IMR-90 (cell line): ENCODE results near the gene HS2ST1. TPM values are rescaled to one million over a fixed set of nuclear protein-coding genes. Genes with fewer than 3 reads are reported as not detected.

ENCODE experiments used
- ATAC-seq: fragments of 200-7000 bp; cut with Tn5 transposase; 2 replicates; pipeline ENCODE4 v1.9.1; 2020; ENCODE audit warnings: low read depth, mild to moderate bottlenecking, moderate library complexity
- BruUV-seq: library from RNA; stranded (reverse); fragments of 400-500 nt; replicated peaks from 2 replicates; lab custom pipeline; 2021; lab: Mats Ljungman, UMichigan
- CTCF ChIA-PET: fragments of 300-600 bp; formaldehyde crosslinking; extraction: SDS; loops from one replicate; lab custom pipeline; 2021; ENCODE audit warnings: antibody characterized with exemption; lab: Yijun Ruan, JAX
- POLR2A ChIA-PET: fragments of 300-600 bp; sonication (Branson Sonifier 250); formaldehyde crosslinking; loops from one replicate; lab custom pipeline; 2022; ENCODE audit warnings: antibody characterized with exemption; ENCODE audit not compliant: unreplicated experiment; lab: Charles Lee
- DNase-seq: peaks from one replicate; pipeline ENCODE4 v3.0.0; 2013
- H2AFZ ChIP-seq: replicated peaks from 2 replicates; pipeline ENCODE3; 2013; ENCODE audit warnings: low read length, mild to moderate bottlenecking; ENCODE audit not compliant: poor library complexity
- H2AK5ac ChIP-seq: 2 replicates; pipeline ENCODE4 v1.6.1; 2013; ENCODE audit warnings: low read depth, low read length, inconsistent platforms
- H2AK9ac ChIP-seq: replicated peaks from 2 replicates; pipeline ENCODE3; 2013; ENCODE audit warnings: mild to moderate bottlenecking, low read depth, low read length, moderate library complexity; ENCODE audit not compliant: poor library complexity
- H2BK120ac ChIP-seq: 2 replicates; pipeline ENCODE4 v1.6.1; 2013; ENCODE audit warnings: low read depth, low read length, inconsistent platforms
- H2BK15ac ChIP-seq: 3 replicates; pipeline ENCODE4 v1.6.1; 2013; ENCODE audit warnings: low read depth, low read length, inconsistent platforms
- H2BK20ac ChIP-seq: 2 replicates; pipeline ENCODE4 v1.6.1; 2013; ENCODE audit warnings: low read depth, mild to moderate bottlenecking, inconsistent platforms, low read length, moderate library complexity
- H2BK5ac ChIP-seq: 2 replicates; pipeline ENCODE4 v1.6.1; 2013; ENCODE audit warnings: mild to moderate bottlenecking, low read depth, low read length, inconsistent platforms; ENCODE audit not compliant: poor library complexity, severe bottlenecking
- H3K14ac ChIP-seq: replicated peaks from 2 replicates; pipeline ENCODE4 v1.6.1; 2013; ENCODE audit warnings: low read depth, low read length, inconsistent platforms
- H3K18ac ChIP-seq: 2 replicates; pipeline ENCODE4 v1.6.1; 2013; ENCODE audit warnings: low read depth, low read length, control low read depth
- H3K23ac ChIP-seq: 2 replicates; pipeline ENCODE4 v1.6.1; 2013; ENCODE audit warnings: low read depth, low read length, inconsistent platforms
- H3K27ac ChIP-seq: 2 replicates; pipeline ENCODE4 v1.5.1; 2013; ENCODE audit warnings: mild to moderate bottlenecking, control low read depth, low read length; ENCODE audit not compliant: insufficient read depth
- H3K27me3 ChIP-seq: 2 replicates; pipeline ENCODE4 v1.6.1; 2013; ENCODE audit warnings: low read length; ENCODE audit not compliant: control insufficient read depth, insufficient read depth
- H3K36me3 ChIP-seq: 2 replicates; pipeline ENCODE4 v1.6.1; 2013; ENCODE audit warnings: low read length, mixed read lengths; ENCODE audit not compliant: control insufficient read depth, insufficient read depth
- H3K4ac ChIP-seq: 2 replicates; pipeline ENCODE4 v1.6.1; 2013; ENCODE audit warnings: low read depth, low read length, inconsistent platforms
- H3K4me1 ChIP-seq: 2 replicates; pipeline ENCODE4 v1.6.1; 2013; ENCODE audit warnings: low read length, mixed read lengths; ENCODE audit not compliant: control insufficient read depth, insufficient read depth
- H3K4me2 ChIP-seq: 2 replicates; pipeline ENCODE4 v1.6.1; 2013; ENCODE audit warnings: low read depth, mild to moderate bottlenecking, control low read depth, low read length, moderate library complexity
- H3K4me3 ChIP-seq: 2 replicates; pipeline ENCODE4 v1.5.1; 2013; ENCODE audit warnings: low read depth, mild to moderate bottlenecking, control low read depth, low read length, moderate library complexity; ENCODE audit not compliant: insufficient read depth
- H3K56ac ChIP-seq: 2 replicates; pipeline ENCODE4 v1.6.1; 2013; ENCODE audit warnings: low read length, inconsistent platforms; ENCODE audit not compliant: insufficient read depth; ENCODE audit errors: extremely low read depth
- H3K79me1 ChIP-seq, 2 experiments: 2 replicates each; pipeline ENCODE4 v1.6.1; 2013; ENCODE audit warnings: low read length in 2 of 2, inconsistent platforms in 1 of 2, low read depth in 1 of 2
- H3K9ac ChIP-seq: 2 replicates; pipeline ENCODE4 v1.6.1; 2013; ENCODE audit warnings: low read depth, low read length, control low read depth
- H3K9me1 ChIP-seq: 2 replicates; pipeline ENCODE4 v1.6.1; 2013; ENCODE audit warnings: low read length, inconsistent platforms; ENCODE audit not compliant: insufficient read depth
- H3K9me3 ChIP-seq: 2 replicates; pipeline ENCODE4 v1.6.1; 2013; ENCODE audit warnings: low read length; ENCODE audit not compliant: control insufficient read depth, insufficient read depth
- H4K20me1 ChIP-seq: 2 replicates; pipeline ENCODE4 v1.6.1; 2013; ENCODE audit warnings: low read length, inconsistent platforms; ENCODE audit not compliant: insufficient read depth
- H4K5ac ChIP-seq: 2 replicates; pipeline ENCODE4 v1.6.1; 2013; ENCODE audit warnings: mild to moderate bottlenecking, low read depth, low read length, control low read depth
- H4K8ac ChIP-seq, 2 experiments: 2 replicates each; pipeline ENCODE4 v1.6.1; 2013; ENCODE audit warnings: low read depth in 2 of 2, low read length in 2 of 2, control low read depth in 1 of 2, inconsistent platforms in 1 of 2
- H4K91ac ChIP-seq: 2 replicates; pipeline ENCODE4 v1.6.1; 2013; ENCODE audit warnings: low read depth, low read length, inconsistent platforms; ENCODE audit not compliant: insufficient read depth
- CEBPB ChIP-seq: IDR thresholded peaks from 2 replicates; pipeline ENCODE4 v1.6.1; 2012; ENCODE audit warnings: low read depth, low read length, improper control_type of control experiment
- CTCF ChIP-seq: conservative IDR thresholded peaks from 2 replicates; pipeline ENCODE4 v1.5.1; 2012; ENCODE audit warnings: mild to moderate bottlenecking, low read depth, low read length, improper control_type of control experiment
- ELK1 ChIP-seq: fragments of 150-350 bp; IDR thresholded peaks from 2 replicates; pipeline ENCODE4 v1.6.1; 2016; ENCODE audit warnings: low read depth, mild to moderate bottlenecking, low read length, moderate library complexity, borderline replicate concordance
- FOS ChIP-seq: fragments of 150-350 bp; IDR thresholded peaks from 2 replicates; pipeline ENCODE4 v1.6.1; 2016; ENCODE audit warnings: low read depth, low read length
- MAFK ChIP-seq: IDR thresholded peaks from 2 replicates; pipeline ENCODE4 v1.6.1; 2012; ENCODE audit warnings: low read depth, low read length, improper control_type of control experiment
- MXI1 ChIP-seq: IDR thresholded peaks from 2 replicates; pipeline ENCODE4 v1.6.1; 2012; ENCODE audit warnings: low read depth, mild to moderate bottlenecking, low read length, moderate library complexity, borderline replicate concordance
- NFE2L2 ChIP-seq: fragments of 150-350 bp; IDR thresholded peaks from 2 replicates; pipeline ENCODE4 v1.6.1; 2016; ENCODE audit warnings: low read depth, mild to moderate bottlenecking, low read length
- POLR2A ChIP-seq: IDR thresholded peaks from 2 replicates; pipeline ENCODE4 v1.6.1; 2012; ENCODE audit warnings: mild to moderate bottlenecking, low read depth, low read length
- RCOR1 ChIP-seq: IDR thresholded peaks from 2 replicates; pipeline ENCODE4 v1.6.1; 2012; ENCODE audit warnings: mild to moderate bottlenecking, low read length, improper control_type of control experiment; ENCODE audit not compliant: insufficient replicate concordance
- RFX5 ChIP-seq: IDR thresholded peaks from 2 replicates; pipeline ENCODE4 v1.8.0; 2012; ENCODE audit warnings: low read depth, mild to moderate bottlenecking, low read length, moderate library complexity
- USF2 ChIP-seq: fragments of 150-350 bp; IDR thresholded peaks from 2 replicates; pipeline ENCODE4 v1.6.1; 2017; ENCODE audit warnings: mild to moderate bottlenecking, antibody characterized with exemption, low read length, low read depth
- WGBS, 2 experiments: methylation state at CpG; one replicate each; pipeline versions ENCODE4 v1.1.5 to v1.1.7; 2013; ENCODE audit warnings: missing lambda C conversion rate in 2 of 2; ENCODE audit not compliant: insufficient read length in 1 of 2; ENCODE audit errors: extremely low coverage in 2 of 2; 5-methylcytosine and 5-hydroxymethylcytosine counted together
- dilution Hi-C: fragments of 300-500 bp; cut with HindIII; formaldehyde crosslinking; loops from one replicate; pipeline ENCODE4 v1.14.3; 2018; ENCODE audit warnings: low sequenced_read_pairs; ENCODE audit not compliant: unreplicated experiment
- in situ Hi-C: fragments of 300-500 bp; cut with MboI; formaldehyde crosslinking; loops from 3 replicates; pipeline ENCODE4 v1.14.3; 2019; ENCODE audit warnings: low sequenced_read_pairs, inconsistent platforms, mixed read lengths
- intact Hi-C: fragments of 100-400 bp; cut with micrococcal nuclease; formaldehyde crosslinking; loops from 2 replicates; pipeline ENCODE4 v1.10.0; 2022
- polyA plus RNA-seq, 3 experiments: library from polyadenylated mRNA; depleted of rRNA; stranded (reverse); fragments of >200 nt; gene quantifications; 2 replicates each; pipeline ENCODE4 v1.2.3, GENCODE V29; 2012; ENCODE audit warnings: low replicate concordance in 1 of 3
- total RNA-seq: library from RNA; depleted of rRNA; stranded (reverse); fragments of >200 nt; gene quantifications from 2 replicates; pipeline ENCODE4 v1.2.3, GENCODE V29; 2012

HS2ST1 gene
- total and polyA plus RNA-seq, 2 of the 4 experiments (the other 2 are of a cell fraction): 7.8 to 13.1 TPM

- Histone ChIP-seq H3K36me3 (no peaks in the 10 kb centered on the region), H4K8ac (no peak overlapping the region), H2AK5ac (no peak overlapping the region), H2AFZ (no peak overlapping the region), H3K4me2 (no peak overlapping the region), H3K9me1 (no peaks in the 10 kb centered on the region), H2BK5ac (no peak overlapping the region), H3K4me3 (no peak overlapping the region), H4K5ac (no peak overlapping the region), H3K9me3 (no peaks in the 10 kb centered on the region), H3K56ac (no peak overlapping the region), H2BK20ac (no peak overlapping the region), H3K4ac (no peak overlapping the region), H3K79me1 (peaks cover 0 to 3% of the 10 kb centered on the region in 2 experiments; a peak in 1 of 4 replicates), H3K18ac (no peak overlapping the region), H2BK15ac (no peak overlapping the region), H3K4me1 (no peaks in the 10 kb centered on the region), H3K9ac (no peak overlapping the region), H2BK120ac (no peak overlapping the region), H4K20me1 (no peaks in the 10 kb centered on the region), H3K27ac (no peak overlapping the region), H3K23ac (no peak overlapping the region), H2AK9ac (no peak overlapping the region), H3K27me3 (no peaks in the 10 kb centered on the region), H4K91ac (no peak overlapping the region), H3K14ac (no peak overlapping the region)
- no peak for TF ChIP-seq FOS
- no peak for TF ChIP-seq POLR2A
- no peak for TF ChIP-seq CTCF
- no peak for TF ChIP-seq NFE2L2
- TF ChIP-seq USF2: no peak
- TF ChIP-seq MAFK: no peak
- no peak for TF ChIP-seq RCOR1
- TF ChIP-seq CEBPB: no peak
- TF ChIP-seq ELK1: no peak
- no peak for TF ChIP-seq RFX5
- no peak for TF ChIP-seq MXI1
- ATAC-seq (peak; percentile 29; the same call in 1 of the 2 replicates), DNase-seq (peak; percentile 59)
- dilution Hi-C loops: no loop called here
- intact Hi-C loops: no loop called here
- in situ Hi-C loops: no loop called here
- 40% methylated on average over 1 of the region's 5 CpGs; no CpG with 5 or more reads in 1 of the 2 experiments for WGBS, 2 experiments
- ChIA-PET CTCF (no interaction called here), POLR2A (no interaction called here)
- BruUV-seq: no TSS peak
Observed at GRCh38 chr1:87045761-87046304, 131.4 kb downstream of the HS2ST1 start.
